ENCODE results near the gene TCAP.
A peak's percentile ranks its signal among the peaks of the same experiment; 100 is the strongest.

TCAP gene

GRCh38 chr17:39617446-39618245 lies 47.5 kb upstream of the TCAP start:
- H3F3A ChIP-seq (ENCODE audit: control insufficient read depth, insufficient read depth), result peaks cover 15% of the 10 kb centered on the region
- H3K9me2 ChIP-seq (replicated peaks; ENCODE audit: control insufficient read depth, low read length), result no peaks in the 10 kb centered on the region
- H3K4me3 ChIP-seq (ENCODE audit: low read length), result peak overlapping the region; percentile 68
- H4K20me1 ChIP-seq (ENCODE audit: control insufficient read depth, insufficient read depth, low read depth, low read length), result no peaks in the 10 kb centered on the region
- H3K79me2 ChIP-seq (ENCODE audit: control insufficient read depth, low read length), result no peaks in the 10 kb centered on the region
- no peaks in the 10 kb centered on the region for H3K9me3 ChIP-seq (ENCODE audit: control insufficient read depth, insufficient read depth, low read length)
- no peaks in the 10 kb centered on the region for H3K36me3 ChIP-seq (ENCODE audit: control insufficient read depth, low read length)
- 0 out of 2 replicates have a peak, but pooled peaks cover 3% of the 10 kb centered on the region for H3K27me3 ChIP-seq (ENCODE audit: control insufficient read depth, low read length)
- TF ChIP-seq EZH2phosphoT487 (IDR thresholded peaks at IDR 0.05; ENCODE audit: borderline replicate concordance, low read length) (no peak), CTCF (IDR thresholded peaks at IDR 0.05; ENCODE audit: low read depth, low read length, poor library complexity, severe bottlenecking) (no peak)
- H3K27ac ChIP-seq (ENCODE audit: low read depth, low read length), result no peak overlapping the region
- peaks cover 26% of the 10 kb centered on the region for H3K4me1 ChIP-seq (ENCODE audit: control insufficient read depth, low read length)
- H3K4me2 ChIP-seq (ENCODE audit: low read length), result peak overlapping the region; percentile 69

DNA sequence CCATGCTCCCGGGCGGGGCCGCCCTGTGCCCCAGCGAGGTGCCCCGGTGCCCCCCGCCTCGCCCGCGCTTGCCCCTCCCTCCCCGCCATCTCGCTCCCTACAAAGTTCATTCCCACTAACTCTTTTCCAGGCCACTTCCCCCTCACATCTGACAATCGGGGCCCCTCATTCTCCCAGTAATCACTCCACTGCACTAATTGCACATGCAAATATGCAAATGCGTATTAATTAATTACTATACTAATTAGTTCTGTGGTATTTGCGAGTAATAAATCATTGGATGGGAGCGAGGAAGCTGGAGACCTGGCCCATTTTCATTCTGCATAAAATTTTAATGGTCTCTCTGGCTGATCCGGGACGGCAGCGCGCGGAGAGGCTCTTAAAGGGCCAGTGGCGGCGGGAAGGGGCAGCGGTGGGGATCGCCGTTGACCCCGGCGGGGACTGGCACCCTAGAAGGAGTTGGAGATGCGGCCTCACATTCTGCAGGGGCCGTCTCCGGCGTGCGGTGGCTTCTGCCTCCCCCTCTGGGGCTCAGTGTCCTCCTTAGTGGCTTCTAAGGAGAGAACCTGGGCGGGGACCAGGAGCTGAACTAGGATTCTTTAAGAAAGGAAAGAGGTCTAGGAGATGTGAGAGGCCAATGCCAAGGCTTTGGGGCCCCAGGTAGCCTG lies 46.8 kb upstream of the TCAP start:
- Histone ChIP-seq H3K4me2 (ENCODE audit: low read length) (peak overlapping the region; percentile 69), H3K4me3 (ENCODE audit: low read length) (peak overlapping the region; percentile 68), H3K36me3 (ENCODE audit: control insufficient read depth, low read length) (no peaks in the 10 kb centered on the region), H3K9me2 (replicated peaks; ENCODE audit: control insufficient read depth, low read length) (no peaks in the 10 kb centered on the region), H3K27ac (ENCODE audit: low read depth, low read length) (no peak overlapping the region), H3K9me3 (ENCODE audit: control insufficient read depth, insufficient read depth, low read length) (no peaks in the 10 kb centered on the region), H3K27me3 (ENCODE audit: control insufficient read depth, low read length) (0 out of 2 replicates have a peak, but pooled peaks cover 3% of the 10 kb centered on the region), H3K4me1 (ENCODE audit: control insufficient read depth, low read length) (peaks cover 33% of the 10 kb centered on the region), H3K79me2 (ENCODE audit: control insufficient read depth, low read length) (no peaks in the 10 kb centered on the region), H3F3A (ENCODE audit: control insufficient read depth, insufficient read depth) (peaks cover 15% of the 10 kb centered on the region), H4K20me1 (ENCODE audit: control insufficient read depth, insufficient read depth, low read depth, low read length) (no peaks in the 10 kb centered on the region)
- TF ChIP-seq CTCF (IDR thresholded peaks at IDR 0.05; ENCODE audit: low read depth, low read length, poor library complexity, severe bottlenecking) (no peak), EZH2phosphoT487 (IDR thresholded peaks at IDR 0.05; ENCODE audit: borderline replicate concordance, low read length) (no peak)

DNA sequence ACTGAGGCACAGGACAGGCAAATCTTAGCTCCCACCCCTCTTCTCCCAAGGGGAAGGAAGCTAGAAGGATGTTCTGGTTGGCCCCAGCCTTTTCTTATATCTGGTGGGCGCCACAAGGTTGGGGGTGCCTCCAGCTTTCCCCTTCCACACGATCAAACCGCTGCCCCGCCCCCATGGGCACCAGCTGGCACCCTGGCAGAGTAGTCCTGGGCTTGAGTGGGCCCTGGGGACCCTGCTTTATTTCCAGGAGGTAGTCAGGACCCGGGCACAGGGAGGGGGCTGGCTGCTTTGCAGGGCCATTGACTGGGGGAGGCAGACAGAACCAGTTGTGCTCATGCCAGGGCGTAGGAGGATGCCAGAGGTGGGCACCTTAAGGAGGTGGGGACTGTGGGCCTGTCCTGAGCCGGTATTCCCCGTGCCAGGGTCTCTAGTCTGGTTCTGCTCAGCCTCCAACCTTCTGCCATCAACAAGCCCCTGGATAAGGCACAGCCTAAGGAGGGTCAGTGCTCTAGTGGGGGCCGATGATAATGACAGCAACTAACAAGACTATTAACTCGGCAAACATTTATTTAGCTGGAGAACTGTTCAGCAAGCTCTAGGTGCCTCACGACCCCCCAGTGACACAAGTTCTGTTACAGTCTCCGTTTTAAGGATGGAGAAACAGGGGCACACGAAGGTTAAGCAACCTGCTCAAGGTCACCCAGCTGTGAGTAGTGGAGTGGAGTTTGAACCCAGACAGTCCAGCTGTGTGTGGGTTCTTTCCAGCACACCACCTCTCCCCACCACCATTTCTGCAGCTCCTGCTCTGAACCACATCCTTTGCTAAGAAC lies 46.0 kb upstream of the TCAP start:
- Histone ChIP-seq H3K9me3 (ENCODE audit: control insufficient read depth, insufficient read depth, low read length) (no peaks in the 10 kb centered on the region), H3K4me3 (ENCODE audit: low read length) (peak overlapping the region; percentile 68), H4K20me1 (ENCODE audit: control insufficient read depth, insufficient read depth, low read depth, low read length) (no peaks in the 10 kb centered on the region), H3K79me2 (ENCODE audit: control insufficient read depth, low read length) (no peaks in the 10 kb centered on the region), H3K27me3 (ENCODE audit: control insufficient read depth, low read length) (0 out of 2 replicates have a peak, but pooled peaks cover 3% of the 10 kb centered on the region), H3K4me2 (ENCODE audit: low read length) (peak overlapping the region; percentile 69), H3F3A (ENCODE audit: control insufficient read depth, insufficient read depth) (peaks cover 15% of the 10 kb centered on the region), H3K9me2 (replicated peaks; ENCODE audit: control insufficient read depth, low read length) (no peaks in the 10 kb centered on the region), H3K36me3 (ENCODE audit: control insufficient read depth, low read length) (no peaks in the 10 kb centered on the region), H3K27ac (ENCODE audit: low read depth, low read length) (no peak overlapping the region), H3K4me1 (ENCODE audit: control insufficient read depth, low read length) (peaks cover 40% of the 10 kb centered on the region)
- TF ChIP-seq EZH2phosphoT487 (IDR thresholded peaks at IDR 0.05; ENCODE audit: borderline replicate concordance, low read length), result no peak
- no peak for TF ChIP-seq CTCF (IDR thresholded peaks at IDR 0.05; ENCODE audit: low read depth, low read length, poor library complexity, severe bottlenecking)

Measured in DOHH2 (cell line).